H9 (cell line): Measurements from ENCODE around the gene AMH. TPM values are rescaled to one million over a fixed set of nuclear protein-coding genes. Genes with fewer than 3 reads are reported as not detected.

Source experiments
- DNase-seq: peaks from one replicate; pipeline ENCODE4 v3.0.0-alpha.2; 2017
- H2AFZ ChIP-seq: one replicate; pipeline ENCODE4 v1.6.1; 2013; ENCODE audit warnings: mild to moderate bottlenecking, low read length, control low read depth, moderate library complexity
- H2AK5ac ChIP-seq: 2 replicates; pipeline ENCODE4 v1.6.1; 2013; ENCODE audit warnings: low read length, control low read depth, mixed read lengths; ENCODE audit not compliant: insufficient read length
- H2BK120ac ChIP-seq: one replicate; pipeline ENCODE4 v1.6.1; 2013; ENCODE audit warnings: low read depth, mild to moderate bottlenecking, low read length, control low read depth, inconsistent platforms; ENCODE audit not compliant: poor library complexity, severe bottlenecking
- H2BK12ac ChIP-seq: 2 replicates; pipeline ENCODE4 v1.6.1; 2013; ENCODE audit warnings: low read length, control low read depth, mixed read lengths, low read depth; ENCODE audit not compliant: insufficient read length
- H2BK15ac ChIP-seq: 2 replicates; pipeline ENCODE4 v1.6.1; 2013; ENCODE audit warnings: low read depth, low read length, control low read depth
- H2BK20ac ChIP-seq: one replicate; pipeline ENCODE4 v1.6.1; 2013; ENCODE audit warnings: low read depth, mild to moderate bottlenecking, low read length, control low read depth, inconsistent platforms; ENCODE audit not compliant: poor library complexity, severe bottlenecking
- H2BK5ac ChIP-seq: 2 replicates; pipeline ENCODE4 v1.6.1; 2013; ENCODE audit warnings: low read length, control low read depth, mixed read lengths; ENCODE audit not compliant: insufficient read length
- H3K14ac ChIP-seq: 2 replicates; pipeline ENCODE4 v1.6.1; 2013; ENCODE audit warnings: low read length, control low read depth; ENCODE audit not compliant: insufficient read depth
- H3K18ac ChIP-seq: 2 replicates; pipeline ENCODE4 v1.6.1; 2013; ENCODE audit warnings: low read depth, mild to moderate bottlenecking, mixed read lengths, low read length, control low read depth; ENCODE audit not compliant: insufficient read length
- H3K23ac ChIP-seq: 2 replicates; pipeline ENCODE4 v1.6.1; 2013; ENCODE audit warnings: low read length, control low read depth, mixed read lengths, low read depth; ENCODE audit not compliant: insufficient read length
- H3K23me2 ChIP-seq: 2 replicates; pipeline ENCODE4 v1.6.1; 2013; ENCODE audit warnings: low read depth, mild to moderate bottlenecking, mixed read lengths, low read length, control low read depth; ENCODE audit not compliant: insufficient read length, poor library complexity, severe bottlenecking
- H3K27ac ChIP-seq: 2 replicates; pipeline ENCODE4 v1.5.1; 2013; ENCODE audit warnings: low read length, control low read depth, mixed read lengths, low read depth; ENCODE audit not compliant: insufficient read length
- H3K27me3 ChIP-seq: 2 replicates; pipeline ENCODE4 v1.6.1; 2013; ENCODE audit warnings: low read length, control low read depth, inconsistent platforms; ENCODE audit not compliant: insufficient read depth
- H3K4ac ChIP-seq: 2 replicates; pipeline ENCODE4 v1.6.1; 2013; ENCODE audit warnings: low read depth, mild to moderate bottlenecking, control low read depth, inconsistent platforms, low read length, moderate library complexity
- H3K4me1 ChIP-seq: 2 replicates; pipeline ENCODE4 v1.6.1; 2013; ENCODE audit warnings: low read length, control low read depth, inconsistent platforms; ENCODE audit not compliant: insufficient read depth
- H3K4me2 ChIP-seq: 2 replicates; pipeline ENCODE4 v1.6.1; 2013; ENCODE audit warnings: low read length, control low read depth, mixed read lengths; ENCODE audit not compliant: insufficient read length, insufficient read depth
- H3K56ac ChIP-seq: 2 replicates; pipeline ENCODE4 v1.6.1; 2013; ENCODE audit warnings: low read depth, mild to moderate bottlenecking, mixed read lengths, low read length, control low read depth; ENCODE audit not compliant: insufficient read length
- H3K79me1 ChIP-seq: 2 replicates; pipeline ENCODE4 v1.6.1; 2013; ENCODE audit warnings: low read depth, mild to moderate bottlenecking, moderate library complexity, low read length, control low read depth, inconsistent platforms; ENCODE audit not compliant: insufficient read depth, poor library complexity, severe bottlenecking
- H3K79me2 ChIP-seq: 2 replicates; pipeline ENCODE4 v1.6.1; 2013; ENCODE audit warnings: low read length, control low read depth, inconsistent platforms; ENCODE audit not compliant: insufficient read depth
- H3K9ac ChIP-seq: 2 replicates; pipeline ENCODE4 v1.6.1; 2013; ENCODE audit warnings: low read length, control low read depth, mixed read lengths; ENCODE audit not compliant: insufficient read length; ENCODE audit errors: extremely low read depth
- H3K9me3 ChIP-seq: one replicate; pipeline ENCODE4 v1.6.1; 2013; ENCODE audit warnings: low read depth, low read length, inconsistent platforms; ENCODE audit not compliant: control insufficient read depth
- H3T11ph ChIP-seq: one replicate; pipeline ENCODE4 v1.6.1; 2013; ENCODE audit warnings: mild to moderate bottlenecking, low read length, control low read depth, inconsistent platforms
- H4K20me1 ChIP-seq: one replicate; pipeline ENCODE4 v1.6.1; 2013; ENCODE audit not compliant: control insufficient read depth, insufficient read length, insufficient read depth
- H4K5ac ChIP-seq: 2 replicates; pipeline ENCODE4 v1.6.1; 2013; ENCODE audit warnings: low read depth, mild to moderate bottlenecking, mixed read lengths, low read length, control low read depth; ENCODE audit not compliant: insufficient read length
- H4K8ac ChIP-seq: replicated peaks from 2 replicates; pipeline ENCODE4 v1.6.1; 2013; ENCODE audit warnings: low read length, control low read depth, mixed read lengths, low read depth; ENCODE audit not compliant: insufficient read length
- H4K91ac ChIP-seq: 2 replicates; pipeline ENCODE4 v1.6.1; 2013; ENCODE audit warnings: low read depth, mild to moderate bottlenecking, moderate library complexity, mixed read lengths, low read length, control low read depth; ENCODE audit not compliant: insufficient read length
- H3K27ac Mint-ChIP-seq, 3 experiments: 2 replicates in 2 of 3; 3 replicates in 1 of 3; pipeline ENCODE4 v1.8.0; 2020 to 2021; ENCODE audit warnings: mixed read lengths in 3 of 3, mild to moderate bottlenecking in 1 of 3, moderate library complexity in 1 of 3
- H3K27me3 Mint-ChIP-seq: 2 replicates; pipeline ENCODE4 v1.8.0; 2021; ENCODE audit warnings: low read depth, mild to moderate bottlenecking, moderate library complexity, mixed read lengths
- H3K36me3 Mint-ChIP-seq, 3 experiments: 2 replicates in 2 of 3; 3 replicates in 1 of 3; pipeline ENCODE4 v1.8.0; 2020 to 2021; ENCODE audit warnings: low read depth in 3 of 3, mixed read lengths in 3 of 3; ENCODE audit not compliant: insufficient read depth in 1 of 3
- H3K4me1 Mint-ChIP-seq, 2 experiments: 2 replicates each; pipeline ENCODE4 v1.8.0; 2020; ENCODE audit warnings: mixed read lengths in 2 of 2
- H3K4me3 Mint-ChIP-seq, 2 experiments: 2 replicates in 1 of 2; 3 replicates in 1 of 2; pipeline ENCODE4 v1.8.0; 2020 to 2021; ENCODE audit warnings: mild to moderate bottlenecking in 2 of 2, mixed read lengths in 2 of 2, moderate library complexity in 1 of 2
- H3K9me3 Mint-ChIP-seq, 2 experiments: 2 replicates in 1 of 2; 3 replicates in 1 of 2; pipeline ENCODE4 v1.8.0; 2020; ENCODE audit warnings: mild to moderate bottlenecking in 2 of 2, mixed read lengths in 2 of 2, moderate library complexity in 1 of 2
- CTCF ChIP-seq: fragments of 200-600 bp; sonication (generic); conservative IDR thresholded peaks from 3 replicates; pipeline ENCODE4 v1.8.0; 2021; ENCODE audit warnings: antibody characterized with exemption, mild to moderate bottlenecking
- WGBS: extraction: QIAGEN DNeasy Blood & Tissue Kit; methylation state at CpG from one replicate; pipeline ENCODE4 v1.1.7; 2013; ENCODE audit warnings: missing lambda C conversion rate, low lambda C conversion rate, mixed read lengths; ENCODE audit not compliant: insufficient read length; ENCODE audit errors: extremely low coverage; 5-methylcytosine and 5-hydroxymethylcytosine counted together
- total RNA-seq: library from RNA; stranded (reverse); gene quantifications from 2 replicates; pipeline ENCODE4 v1.2.1, GENCODE V29; 2021

AMH gene
- total RNA-seq, 1 experiment from 2014 or later, result 70.7 TPM

- no peak overlapping the region for H4K8ac ChIP-seq
- no peak overlapping the region for H3K4ac ChIP-seq
- no peak overlapping the region for H2BK20ac ChIP-seq
- TF ChIP-seq CTCF, result no peak
- H4K91ac ChIP-seq, result no peak overlapping the region
- H3K9ac ChIP-seq, result no peak overlapping the region
- H4K20me1 ChIP-seq, result no peaks in the 10 kb centered on the region
- no peak overlapping the region for H2AFZ ChIP-seq
- H3K9me3 Mint-ChIP-seq, result peaks cover 5 to 6% of the 10 kb centered on the region in 2 experiments; a peak in 3 of 5 replicates
- H4K5ac ChIP-seq, result no peak overlapping the region
- no peak overlapping the region for H3K27ac ChIP-seq
- no peaks in the 10 kb centered on the region for H3K9me3 ChIP-seq
- no peak overlapping the region for H2BK120ac ChIP-seq
- H3K18ac ChIP-seq, result no peak overlapping the region
- no peak overlapping the region for H3K23ac ChIP-seq
- no peak overlapping the region for H3K14ac ChIP-seq
- no peak overlapping the region for H2BK12ac ChIP-seq
- H3K56ac ChIP-seq, result no peak overlapping the region
- H3K79me2 ChIP-seq, result no peaks in the 10 kb centered on the region
- H3K4me1 ChIP-seq, result no peaks in the 10 kb centered on the region
- H3K4me3 Mint-ChIP-seq, result peak overlapping the region; percentile 52 to 82
- H3K27ac Mint-ChIP-seq, result no peak overlapping the region
- H3K36me3 Mint-ChIP-seq, result peaks cover 0 to 7% (median 4%) of the 10 kb centered on the region in 3 experiments; a peak in 3 of 7 replicates
- WGBS, result no CpG with 5 or more reads among the region's 74 CpGs
- no peak overlapping the region for H2BK15ac ChIP-seq
- H3K4me1 Mint-ChIP-seq, result peaks cover 7 to 18% of the 10 kb centered on the region in 2 experiments; a peak in 3 of 4 replicates
- no peak overlapping the region for H3T11ph ChIP-seq
- H3K27me3 Mint-ChIP-seq, result peaks cover 95% of the 10 kb centered on the region
- no peak for DNase-seq
- H3K23me2 ChIP-seq, result no peaks in the 10 kb centered on the region
- no peaks in the 10 kb centered on the region for H3K79me1 ChIP-seq
- H3K27me3 ChIP-seq, result peaks cover 35% of the 10 kb centered on the region; the same call in 1 of the 2 replicates
- H3K4me2 ChIP-seq, result peak overlapping the region; percentile 65
- no peak overlapping the region for H2AK5ac ChIP-seq
- H2BK5ac ChIP-seq, result no peak overlapping the region
Observed at GRCh38 chr19:2289714-2290435, 40.8 kb downstream of the AMH start.
